ENCODE results near the gene USP35.

Gene USP35

DNA sequence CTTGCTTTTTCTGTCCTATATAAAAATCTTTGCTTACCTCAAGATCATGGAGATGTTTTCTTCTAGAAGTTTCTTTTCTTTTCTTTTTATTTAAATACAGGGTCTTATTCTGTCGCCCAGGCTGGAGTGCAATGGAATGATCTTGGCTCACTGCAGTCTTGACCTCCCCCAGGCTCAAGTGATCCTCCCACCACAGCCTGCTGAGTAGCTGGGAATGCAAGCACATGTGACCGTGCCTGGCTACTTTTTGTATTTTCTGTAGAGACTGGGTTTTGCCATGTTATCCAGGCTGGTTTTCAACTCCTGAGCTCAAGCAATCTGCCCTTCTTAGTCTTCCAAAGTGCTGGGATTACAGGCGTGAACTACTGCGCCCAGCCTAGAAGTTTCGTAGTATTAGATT, 45.3 kb downstream of the USP35 start:
- DNase-seq = no peak

- DNase-seq = no peak
Observed at GRCh38 chr11:78237293-78238046, 48.8 kb downstream of the USP35 start.

- no peak for DNase-seq
Observed at GRCh38 chr11:78239781-78240180, 51.1 kb downstream of the USP35 start.

GRCh38 chr11:78241475-78241874, 52.8 kb downstream of the USP35 start:
- no peak for DNase-seq

GRCh38 chr11:78244080-78244479, 55.4 kb downstream of the USP35 start:
- DNase-seq = no peak

- no peak for DNase-seq
Observed at GRCh38 chr11:78244546-78245255, 56.0 kb downstream of the USP35 start.

GRCh38 chr11:78248191-78248590, 59.5 kb downstream of the USP35 start:
- DNase-seq = no peak

GRCh38 chr11:78248903-78249302, 60.2 kb downstream of the USP35 start:
- no peak for DNase-seq

DNA sequence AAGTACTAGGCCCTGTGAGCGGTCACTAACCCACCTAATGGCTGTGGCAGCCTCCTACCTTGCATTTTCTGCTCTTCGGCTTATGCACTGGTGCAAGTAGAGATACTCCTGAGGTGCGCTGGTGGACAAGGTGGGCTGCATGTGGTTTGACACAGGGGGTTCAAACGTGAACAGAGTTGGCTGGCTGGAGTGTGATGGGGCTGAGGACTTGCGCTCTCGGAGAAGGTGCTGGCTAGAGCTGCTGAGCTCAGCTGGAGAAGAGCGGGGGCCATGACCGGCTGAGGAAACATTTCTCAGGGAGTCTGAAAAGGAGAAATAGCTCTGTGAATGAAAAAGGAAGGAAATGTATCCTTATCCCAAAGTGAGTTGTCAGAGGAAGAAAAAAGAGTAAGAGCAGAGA, 61.4 kb downstream of the USP35 start:
- DNase-seq = no peak

GRCh38 chr11:78251083-78251775, 62.5 kb downstream of the USP35 start:
- DNase-seq = no peak

DNA sequence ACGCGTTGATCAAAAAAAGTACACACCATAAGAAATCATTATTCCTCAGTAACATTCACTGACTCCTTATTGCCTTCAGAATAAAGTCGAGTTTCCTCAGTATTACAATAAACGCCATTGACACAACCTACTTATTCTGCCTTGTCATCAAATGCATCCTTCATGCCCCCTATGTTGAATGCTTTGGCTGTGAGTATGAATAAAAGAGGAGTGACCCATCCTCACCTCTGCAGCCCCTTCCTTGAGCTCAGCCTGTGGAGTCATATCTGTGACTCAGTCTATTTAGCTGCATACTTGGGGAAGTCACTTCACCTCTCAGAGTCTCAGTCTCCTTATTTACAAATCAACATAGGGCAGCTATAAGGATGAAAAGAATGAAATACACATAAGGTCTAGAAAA, 65.1 kb downstream of the USP35 start:
- DNase-seq = no peak

DNA sequence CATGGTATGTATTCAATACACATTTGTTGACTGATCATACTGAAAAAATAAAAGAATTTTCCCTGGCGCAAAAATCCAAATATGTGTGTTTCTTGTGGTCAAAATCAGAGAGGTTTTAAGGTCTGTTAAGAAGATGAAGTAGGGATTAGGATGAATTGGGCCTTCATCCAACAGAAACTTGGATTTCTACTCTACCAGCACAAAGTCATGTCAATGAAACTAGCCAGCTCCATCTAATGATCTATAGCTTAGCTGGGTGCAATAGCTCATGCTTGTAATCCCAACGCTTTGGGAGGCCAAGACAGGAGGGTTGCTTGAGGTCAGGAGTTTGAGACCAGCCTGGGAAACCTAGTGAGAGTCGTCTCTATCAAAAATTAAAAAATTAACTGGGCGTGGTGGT, 65.5 kb downstream of the USP35 start:
- no peak for DNase-seq

- DNase-seq = no peak
Observed at GRCh38 chr11:78255919-78256318, 67.2 kb downstream of the USP35 start.

- DNase-seq = no peak
Observed at GRCh38 chr11:78256962-78257361, 68.2 kb downstream of the USP35 start.

- no peak for DNase-seq
Observed at GRCh38 chr11:78257654-78258053, 68.9 kb downstream of the USP35 start.

DNA sequence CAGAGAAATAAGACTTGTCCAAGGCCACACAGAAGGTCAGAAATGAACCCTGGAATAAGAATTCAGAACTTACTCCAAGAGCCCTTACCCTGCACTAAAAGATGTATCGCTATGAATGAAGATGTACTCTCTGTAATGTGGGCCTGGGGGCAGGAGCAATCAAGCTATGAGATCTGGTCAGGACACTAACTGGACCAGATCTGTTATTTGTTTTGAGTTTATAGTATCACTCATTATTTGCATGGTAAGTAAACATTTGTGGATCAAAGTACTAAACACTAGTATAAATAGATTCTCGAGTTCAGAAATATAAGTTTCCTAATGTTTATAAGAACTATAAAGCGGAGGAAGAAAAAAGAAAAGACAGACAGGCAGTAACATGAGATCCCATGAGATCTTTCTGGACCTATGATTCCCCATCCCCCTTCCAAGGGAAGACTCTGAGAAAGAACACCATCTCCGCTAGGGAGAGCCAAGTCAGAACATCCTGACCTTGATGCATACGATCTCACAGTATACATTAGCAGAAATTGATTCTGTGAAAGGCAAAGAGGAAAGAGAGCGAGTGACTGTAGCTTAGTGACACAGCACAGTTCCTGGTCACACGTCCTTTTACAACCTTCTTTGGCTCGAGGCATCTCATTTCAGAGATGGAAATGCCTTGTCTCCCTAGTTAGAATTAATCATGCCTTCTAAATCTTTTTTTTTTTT, 71.2 kb downstream of the USP35 start:
- no peak for DNase-seq

GRCh38 chr11:78261367-78261766, 72.6 kb downstream of the USP35 start:
- no peak for DNase-seq

- no peak for DNase-seq
Observed at GRCh38 chr11:78261828-78262227, 73.1 kb downstream of the USP35 start.

GRCh38 chr11:78262238-78262637, 73.5 kb downstream of the USP35 start:
- no peak for DNase-seq

- DNase-seq = no peak
Observed at GRCh38 chr11:78262691-78263090, 74.0 kb downstream of the USP35 start.
